K562 (cell line): ENCODE results near the gene CLDN5. TPM values are rescaled to one million over a fixed set of nuclear protein-coding genes. Genes with fewer than 3 reads are reported as not detected.

Experiments used
- ATAC-seq: fragments of 200-7000 bp; cut with Tn5 transposase; 3 replicates; pipeline ENCODE4 v1.9.1; 2020; ENCODE audit warnings: moderate library complexity
- BruUV-seq: library from RNA; stranded (reverse); fragments of 400-500 nt; replicated peaks from 2 replicates; lab custom pipeline; 2021; lab: Mats Ljungman, UMichigan
- CTCF ChIA-PET: fragments of 300-600 bp; formaldehyde crosslinking; extraction: SDS; loops from one replicate; lab custom pipeline; 2021; ENCODE audit warnings: low intra/inter-chr PET ratio; lab: Yijun Ruan, JAX
- POLR2A ChIA-PET: fragments of 300-600, 350-650 bp; sonication (Branson Sonifier 250); formaldehyde crosslinking; extraction: SDS; loops from one replicate; lab custom pipeline; 2021; ENCODE audit warnings: antibody characterized with exemption, inconsistent platforms; lab: Yijun Ruan, JAX
- DNase-seq, 4 experiments: peaks; one replicate each; pipeline versions ENCODE4 v3.0.0 to v3.0.0-alpha.2; 2011 to 2018; ENCODE audit warnings: low spot score in 3 of 4, mixed read lengths in 3 of 4; ENCODE audit errors: extremely low read depth in 1 of 4
- FAIRE-seq: peaks from 2 replicates; lab custom pipeline; 2011; peaks lifted over from hg19 to GRCh38; lab: Jason Lieb, UNC
- H2AFZ ChIP-seq: 2 replicates; pipeline ENCODE4 v1.6.0; 2011; ENCODE audit warnings: low read depth, low read length, control low read depth, inconsistent platforms
- H3K27ac ChIP-seq: fragments of 200-600 bp; 3 replicates; pipeline ENCODE4 v1.8.0; 2011; ENCODE audit warnings: low read depth, mild to moderate bottlenecking, control low read depth, inconsistent platforms, low read length, moderate library complexity, mixed read lengths; ENCODE audit errors: extremely low read depth
- H3K27me3 ChIP-seq, 2 experiments: fragments of 300-600 bp in 1 of 2; 2 replicates in 1 of 2; 3 replicates in 1 of 2; pipeline versions ENCODE4 v1.6.0 to v1.8.0; 2011; ENCODE audit warnings: inconsistent platforms in 2 of 2, low read length in 2 of 2, mild to moderate bottlenecking in 1 of 2, mixed read lengths in 1 of 2, moderate library complexity in 1 of 2; ENCODE audit not compliant: control insufficient read depth in 2 of 2, insufficient read depth in 2 of 2
- H3K36me3 ChIP-seq: fragments of 300-600 bp; 3 replicates; pipeline ENCODE4 v1.8.0; 2011; ENCODE audit warnings: mild to moderate bottlenecking, low read length, inconsistent platforms; ENCODE audit not compliant: control insufficient read depth, insufficient read depth
- H3K4me1 ChIP-seq, 2 experiments: fragments of 200-600 bp in 1 of 2; replicated peaks in 1 of 2; 2 replicates in 1 of 2; 3 replicates in 1 of 2; pipeline versions ENCODE4 v1.5.1 to v1.8.0; 2011; ENCODE audit warnings: inconsistent platforms in 2 of 2, low read length in 2 of 2, mild to moderate bottlenecking in 1 of 2, mixed read lengths in 1 of 2, moderate library complexity in 1 of 2; ENCODE audit not compliant: control insufficient read depth in 2 of 2, insufficient read depth in 2 of 2
- H3K4me2 ChIP-seq: 2 replicates; pipeline ENCODE4 v1.6.1; 2011; ENCODE audit warnings: low read length, control low read depth, inconsistent platforms, mixed read lengths; ENCODE audit not compliant: insufficient read depth
- H3K4me3 ChIP-seq: fragments of 200-600 bp; sonication (generic), shearing (Covaris generic); 2 replicates; pipeline ENCODE4 v1.5.1; 2016; ENCODE audit warnings: control low read depth, inconsistent platforms
- H3K79me2 ChIP-seq: fragments of 200-600 bp; 3 replicates; pipeline ENCODE4 v1.8.0; 2011; ENCODE audit warnings: low read length, inconsistent platforms; ENCODE audit not compliant: control insufficient read depth, insufficient read depth
- H3K9ac ChIP-seq, 2 experiments: 2 replicates each; pipeline versions ENCODE4 v1.6.0 to v1.6.1; 2011; ENCODE audit warnings: low read depth in 2 of 2, low read length in 2 of 2, control low read depth in 1 of 2, inconsistent platforms in 1 of 2, mild to moderate bottlenecking in 1 of 2, mixed read lengths in 1 of 2; ENCODE audit not compliant: insufficient read depth in 1 of 2
- H3K9me1 ChIP-seq: one replicate; pipeline ENCODE4 v1.6.0; 2011; ENCODE audit warnings: inconsistent platforms, mild to moderate bottlenecking, low read length, moderate library complexity; ENCODE audit not compliant: control insufficient read depth, insufficient read depth
- H3K9me3 ChIP-seq: replicated peaks from 2 replicates; pipeline ENCODE4 v1.5.1; 2011; ENCODE audit warnings: low read depth, low read length, inconsistent platforms; ENCODE audit not compliant: control insufficient read depth, insufficient read depth
- H4K20me1 ChIP-seq: replicated peaks from 2 replicates; pipeline ENCODE4 v1.6.1; 2011; ENCODE audit warnings: low read length, inconsistent platforms, mixed read lengths; ENCODE audit not compliant: control insufficient read depth, insufficient read depth
- CHD4 ChIP-seq: fragments of 200-600 bp; sonication (generic); IDR thresholded peaks from 3 replicates; pipeline ENCODE4 v1.6.1; 2012; ENCODE audit warnings: low read depth, mild to moderate bottlenecking, mixed read lengths, low read length, inconsistent platforms; ENCODE audit not compliant: insufficient read depth, insufficient replicate concordance, poor library complexity, severe bottlenecking
- CREBBP ChIP-seq: IDR thresholded peaks from one replicate; pipeline ENCODE4 v1.6.1; 2012; ENCODE audit warnings: low read depth, mild to moderate bottlenecking, control low read depth, inconsistent platforms, low read length
- GABPB2 ChIP-seq: fragments of 250-450 bp; sonication (Bioruptor Pico); conservative IDR thresholded peaks from 2 replicates; pipeline ENCODE4 v1.5.1; 2021; ENCODE audit warnings: mild to moderate bottlenecking
- MAX ChIP-seq: sonication (generic); formaldehyde crosslinking; IDR thresholded peaks from 2 replicates; pipeline ENCODE4 v1.9.0; 2022; ENCODE audit warnings: mild to moderate bottlenecking, missing genetic modification reagents
- NEUROD1 ChIP-seq: fragments of 150-350 bp; IDR thresholded peaks from 2 replicates; pipeline ENCODE4 v1.6.1; 2014; ENCODE audit warnings: borderline replicate concordance, low read length, low read depth; ENCODE audit not compliant: partially characterized antibody
- PHF8 ChIP-seq: fragments of 200-600 bp; sonication (generic); IDR thresholded peaks from 2 replicates; pipeline ENCODE4 v1.6.1; 2012; ENCODE audit warnings: mixed run types, mild to moderate bottlenecking, inconsistent platforms, low read length, moderate library complexity, borderline replicate concordance
- RNF2 ChIP-seq: sonication (generic); IDR thresholded peaks from 2 replicates; pipeline ENCODE4 v1.6.1; 2016
- SMAD2 ChIP-seq: fragments of 150-350 bp; IDR thresholded peaks from 2 replicates; pipeline ENCODE4 v1.6.1; 2014; ENCODE audit warnings: low read depth, mild to moderate bottlenecking, low read length
- TEAD1 ChIP-seq, 2 experiments: fragments of 450-650 bp in 1 of 2; sonication (generic) in 1 of 2; formaldehyde crosslinking; IDR thresholded peaks; 2 replicates each; pipeline versions ENCODE4 v1.4.0 to v1.8.0; 2020 to 2022; ENCODE audit warnings: mild to moderate bottlenecking in 2 of 2, missing genetic modification reagents in 1 of 2
- TEAD4 ChIP-seq, 2 experiments: sonication (generic) in 1 of 2; formaldehyde crosslinking in 1 of 2; IDR thresholded peaks; 2 replicates each; pipeline versions ENCODE4 v1.6.1 to v1.8.0; 2012 to 2022; ENCODE audit warnings: borderline replicate concordance in 1 of 2, inconsistent platforms in 1 of 2, low read length in 1 of 2, mild to moderate bottlenecking in 1 of 2, missing genetic modification reagents in 1 of 2
- TGIF2 ChIP-seq: sonication (generic); formaldehyde crosslinking; IDR thresholded peaks from 2 replicates; pipeline ENCODE4 v1.8.1; 2022; ENCODE audit warnings: mild to moderate bottlenecking, missing genetic modification reagents, moderate library complexity
- ZKSCAN8 ChIP-seq: fragments of 200-800 bp; sonication (Bioruptor generic); IDR thresholded peaks from 2 replicates; pipeline ENCODE4 v1.6.1; 2016; ENCODE audit warnings: missing genetic modification characterization, missing compliant biosample characterization
- ZNF239 ChIP-seq: fragments of 250-450 bp; sonication (Bioruptor Pico); IDR thresholded peaks from 2 replicates; pipeline ENCODE4 v1.4.0; 2020; ENCODE audit warnings: mild to moderate bottlenecking
- ZNF507 ChIP-seq: conservative IDR thresholded peaks from 2 replicates; pipeline ENCODE4 v1.6.1; 2017; ENCODE audit warnings: missing genetic modification characterization, missing compliant biosample characterization
- WGBS: fragments of 100-300 bp; shearing (Covaris generic); methylation state at CpG from one replicate; pipeline ENCODE4 v1.1.6; 2016; ENCODE audit warnings: low coverage, mixed read lengths; ENCODE audit not compliant: insufficient coverage; ENCODE audit errors: missing lambda C conversion rate; 5-methylcytosine and 5-hydroxymethylcytosine counted together
- in situ Hi-C: fragments of 300-500 bp; cut with MboI; formaldehyde crosslinking; loops from 4 replicates; pipeline ENCODE4 v1.15.0; 2018; ENCODE audit warnings: inconsistent platforms, mixed read lengths
- intact Hi-C: fragments of 100-400 bp; cut with micrococcal nuclease; formaldehyde crosslinking; loops from 2 replicates; pipeline ENCODE4 v1.14.2; 2022
- polyA plus RNA-seq, 8 experiments: library from polyadenylated mRNA; depleted of rRNA in 4 of 8; stranded (reverse) in 5 of 8; unstranded in 3 of 8; fragments of >200 nt; fragmentation: Nextera tagmentation in 2 of 8; fragmentation: Illumina TruSeq in 1 of 8; extraction: Ambion mirVana in 2 of 8; extraction: Trizol in 1 of 8; gene quantifications; 2 replicates each; pipeline versions ENCODE4 v1.2.1 to v1.2.3, GENCODE V29; 2011 to 2014; ENCODE audit warnings: inconsistent platforms in 1 of 8, missing spikeins in 1 of 8
- total RNA-seq, 7 experiments: library from RNA; depleted of rRNA in 6 of 7; stranded (reverse); fragments of >200 nt in 6 of 7; fragmentation: Illumina TruSeq in 2 of 7; extraction: Trizol in 2 of 7; gene quantifications; 2 replicates each; pipeline versions ENCODE4 v1.2.1 to v1.2.3, GENCODE V29; 2011 to 2021; ENCODE audit warnings: low replicate concordance in 1 of 7
- TF ChIP-seq, protein P1 (sequence below): fragments of 450-650 bp; IDR thresholded peaks from 2 replicates; pipeline ENCODE4 v1.6.1; 2016; ENCODE audit warnings: missing biosample characterization, missing genetic modification characterization

The CLDN5 gene
- total and polyA plus RNA-seq, 9 of the 15 experiments (the other 6 are each of a cell fraction or from before 2014, with no cell fraction given) = 0.20 TPM; not detected in 8

- POLR2A ChIA-PET = interaction anchor here (0.5 to 7.8 kb wide), 11 partner anchors 8 to 99 kb away, joined by 3 to 95 read pairs (median 4); partner anchors contain the start of genes CDC45 and UFD1
- no peak overlapping the region for H3K4me3 ChIP-seq
- no TSS peak for BruUV-seq
- DNase-seq (no peak), FAIRE-seq (no peak), ATAC-seq (no peak)
- H2AFZ ChIP-seq = no peak overlapping the region
- H3K4me1 ChIP-seq = no peaks in the 10 kb centered on the region; a peak in 2 of 5 replicates
- WGBS = 96% methylated on average over 6 of the region's 6 CpGs
- in situ Hi-C loops = no loop called here
- CTCF ChIA-PET = interaction anchor here (3.1 kb wide), 1 partner anchor 135 kb away, joined by 27 read pairs; no protein-coding TSS in a partner anchor
- no peak overlapping the region; a peak in 1 of 4 replicates for H3K9ac ChIP-seq
- H3K4me2 ChIP-seq = no peak overlapping the region
- no peaks in the 10 kb centered on the region; the same call in 1 of the 2 replicates for H4K20me1 ChIP-seq
- H3K36me3 ChIP-seq = peaks cover 97% of the 10 kb centered on the region
- no peaks in the 10 kb centered on the region for H3K27me3 ChIP-seq
- intact Hi-C loops = no loop called here
- no peak overlapping the region for H3K27ac ChIP-seq
- no peaks in the 10 kb centered on the region for H3K9me3 ChIP-seq
- H3K9me1 ChIP-seq = no peaks in the 10 kb centered on the region
- peaks cover 13% of the 10 kb centered on the region for H3K79me2 ChIP-seq
- TF ChIP-seq MAX (CRISPR knock-in tag) (peak; percentile 29; the same call in 1 of the 2 replicates), ZNF239 (CRISPR knock-in tag) (no peak), ZNF507 (tag) (no peak), TGIF2 (no peak), SMAD2 (no peak), CHD4 (no peak), ZKSCAN8 (no peak), RNF2 (no peak), TEAD4 (IDR thresholded peaks at IDR 0.05; ENCODE audit: low read length) (no peak), TEAD4 (CRISPR knock-in tag; IDR thresholded peaks at IDR 0.05; ENCODE audit: borderline replicate concordance) (peak; percentile 68; the same call in 1 of the 2 replicates), CREBBP (no peak), TEAD1 (CRISPR knock-in tag; IDR thresholded peaks at IDR 0.05) (peak in 1 of 2 experiments; percentile 52; a peak in 1 of 4 replicates), NEUROD1 (no peak), PHF8 (0 out of 2 replicates have a peak, but pooled peaks have one; percentile 12), GABPB2 (no peak)
- TF ChIP-seq, protein P1, sequence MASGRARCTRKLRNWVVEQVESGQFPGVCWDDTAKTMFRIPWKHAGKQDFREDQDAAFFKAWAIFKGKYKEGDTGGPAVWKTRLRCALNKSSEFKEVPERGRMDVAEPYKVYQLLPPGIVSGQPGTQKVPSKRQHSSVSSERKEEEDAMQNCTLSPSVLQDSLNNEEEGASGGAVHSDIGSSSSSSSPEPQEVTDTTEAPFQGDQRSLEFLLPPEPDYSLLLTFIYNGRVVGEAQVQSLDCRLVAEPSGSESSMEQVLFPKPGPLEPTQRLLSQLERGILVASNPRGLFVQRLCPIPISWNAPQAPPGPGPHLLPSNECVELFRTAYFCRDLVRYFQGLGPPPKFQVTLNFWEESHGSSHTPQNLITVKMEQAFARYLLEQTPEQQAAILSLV (tag) = no peak
Observed at GRCh38 chr22:19494676-19495173, 29.5 kb downstream of the CLDN5 start.
